MCF 10A (cell line): Measurements from ENCODE around the gene PCDHGA11. TPM values are rescaled to one million over a fixed set of nuclear protein-coding genes. Genes with fewer than 3 reads are reported as not detected.
"Not testable (repeated sequence)": the region's sequence is repeated elsewhere in the genome, so short reads cannot be mapped to it uniquely, and the experiment has no call there.

ENCODE experiments used
- BruUV-seq: library from RNA; stranded (reverse); fragments of 400-500 nt; replicated peaks from 2 replicates; lab custom pipeline; 2021; lab: Mats Ljungman, UMichigan
- CTCF ChIA-PET: fragments of 300-600 bp; sonication (Branson Sonifier 250); formaldehyde crosslinking; extraction: SDS; loops from one replicate; lab custom pipeline; 2021; ENCODE audit warnings: antibody characterized with exemption, inconsistent platforms; lab: Yijun Ruan, JAX
- POLR2A ChIA-PET: fragments of 300-600, 350-650 bp; sonication (Branson Sonifier 250); formaldehyde crosslinking; extraction: SDS; loops from one replicate; lab custom pipeline; 2020; ENCODE audit warnings: antibody characterized with exemption, inconsistent platforms; lab: Yijun Ruan, JAX
- DNase-seq: peaks from one replicate; pipeline ENCODE4 v3.0.0-alpha.2; 2018; ENCODE audit not compliant: unreplicated experiment
- H3K27ac Mint-ChIP-seq: one replicate; pipeline ENCODE4 v1.8.0; 2022; ENCODE audit warnings: mild to moderate bottlenecking, low read depth, mixed read lengths; ENCODE audit not compliant: unreplicated experiment
- H3K27me3 Mint-ChIP-seq: one replicate; pipeline ENCODE4 v1.8.0; 2022; ENCODE audit warnings: mixed read lengths; ENCODE audit not compliant: insufficient read depth, unreplicated experiment
- H3K36me3 Mint-ChIP-seq: one replicate; pipeline ENCODE4 v1.8.0; 2022; ENCODE audit warnings: mild to moderate bottlenecking, moderate library complexity, mixed read lengths; ENCODE audit not compliant: insufficient read depth, unreplicated experiment
- H3K4me1 Mint-ChIP-seq: one replicate; pipeline ENCODE4 v1.8.0; 2022; ENCODE audit warnings: mixed read lengths; ENCODE audit not compliant: insufficient read depth, unreplicated experiment
- H3K4me3 Mint-ChIP-seq: one replicate; pipeline ENCODE4 v1.8.0; 2022; ENCODE audit warnings: mild to moderate bottlenecking, moderate library complexity, mixed read lengths; ENCODE audit not compliant: unreplicated experiment
- H3K9me3 Mint-ChIP-seq: one replicate; pipeline ENCODE4 v1.8.0; 2022; ENCODE audit warnings: mixed read lengths; ENCODE audit not compliant: unreplicated experiment
- CTCF ChIP-seq: fragments of 200-600 bp; IDR thresholded peaks from one replicate; pipeline ENCODE4 v1.8.0; 2022; ENCODE audit warnings: antibody characterized with exemption, mild to moderate bottlenecking; ENCODE audit not compliant: unreplicated experiment
- intact Hi-C: fragments of 100-400 bp; cut with micrococcal nuclease; formaldehyde crosslinking; loops from 2 replicates; pipeline ENCODE4 v1.14.1; 2022
- total RNA-seq: library from RNA; stranded (reverse); gene quantifications from 2 replicates; pipeline ENCODE4 v1.2.3, GENCODE V29; 2022

The PCDHGA11 gene
- total RNA-seq, 1 experiment from 2014 or later = 0.30 TPM

- Mint-ChIP-seq H3K36me3 (no peaks in the 10 kb centered on the region), H3K4me1 (no peaks in the 10 kb centered on the region), H3K9me3 (peaks cover 52% of the 10 kb centered on the region), H3K4me3 (no peak overlapping the region), H3K27ac (no peak overlapping the region), H3K27me3 (no peaks in the 10 kb centered on the region)
- no TSS peak for BruUV-seq
- TF ChIP-seq CTCF = no peak
- ChIA-PET POLR2A (no interaction called here), CTCF (interaction anchor here (0.5 to 1.4 kb wide), 5 partner anchors 8 to 208 kb away, joined by 3 to 4 read pairs (median 3); no protein-coding TSS in a partner anchor)
- intact Hi-C loops = no loop called here
- DNase-seq = no peak
Measured at GRCh38 chr5:141431286-141431685, 10.4 kb downstream of the PCDHGA11 start.

- POLR2A ChIA-PET, BruUV-seq, H3K4me1 Mint-ChIP-seq, H3K27ac Mint-ChIP-seq, intact Hi-C loops, H3K27me3 Mint-ChIP-seq, DNase-seq, H3K36me3 Mint-ChIP-seq, H3K4me3 Mint-ChIP-seq: not testable (repeated sequence)
- peaks cover 42% of the 10 kb centered on the region for H3K9me3 Mint-ChIP-seq
- CTCF ChIA-PET = interaction anchor here (0.7 kb wide), 2 partner anchors 19 to 48 kb away, joined by 3 read pairs; no protein-coding TSS in a partner anchor
Measured at GRCh38 chr5:141432308-141432707, 11.5 kb downstream of the PCDHGA11 start.

GRCh38 chr5:141432726-141433125 is 11.9 kb downstream of the PCDHGA11 start:
- intact Hi-C loops, H3K36me3 Mint-ChIP-seq, BruUV-seq, H3K4me1 Mint-ChIP-seq, H3K27ac Mint-ChIP-seq, DNase-seq, H3K27me3 Mint-ChIP-seq, H3K4me3 Mint-ChIP-seq, POLR2A ChIA-PET: not testable (repeated sequence)
- CTCF ChIA-PET = interaction anchor here (0.7 kb wide), 1 partner anchor 19 kb away, joined by 3 read pairs; no protein-coding TSS in a partner anchor
- H3K9me3 Mint-ChIP-seq = peaks cover 42% of the 10 kb centered on the region

- ChIA-PET CTCF (interaction anchor here (0.5 kb wide), 1 partner anchor 133 kb away, joined by 8 read pairs; no protein-coding TSS in a partner anchor), POLR2A (no interaction called here)
- H3K9me3 Mint-ChIP-seq = peaks cover 35% of the 10 kb centered on the region
- DNase-seq = no peak
- intact Hi-C loops = no loop called here
- no peaks in the 10 kb centered on the region for H3K27me3 Mint-ChIP-seq
- no peak overlapping the region for H3K27ac Mint-ChIP-seq
- H3K4me1 Mint-ChIP-seq = no peaks in the 10 kb centered on the region
- H3K4me3 Mint-ChIP-seq = no peak overlapping the region
- TF ChIP-seq CTCF = no peak
- no TSS peak for BruUV-seq
- no peaks in the 10 kb centered on the region for H3K36me3 Mint-ChIP-seq
Measured at GRCh38 chr5:141434006-141434405, 13.2 kb downstream of the PCDHGA11 start.

GRCh38 chr5:141437221-141437620 is 16.4 kb downstream of the PCDHGA11 start:
- ChIA-PET CTCF (interaction anchor here (2.0 kb wide), 1 partner anchor 87 kb away, joined by 5 read pairs; no protein-coding TSS in a partner anchor), POLR2A (no interaction called here)
- intact Hi-C loops = no loop called here
- H3K27me3 Mint-ChIP-seq = no peaks in the 10 kb centered on the region
- no peak for TF ChIP-seq CTCF
- H3K4me3 Mint-ChIP-seq = no peak overlapping the region
- no peak for DNase-seq
- no peak overlapping the region for H3K27ac Mint-ChIP-seq
- peaks cover 4% of the 10 kb centered on the region for H3K36me3 Mint-ChIP-seq
- peaks cover 27% of the 10 kb centered on the region for H3K9me3 Mint-ChIP-seq
- no TSS peak for BruUV-seq
- no peaks in the 10 kb centered on the region for H3K4me1 Mint-ChIP-seq
